Fibroblast of skin of scalp (primary cell): Measurements from ENCODE around the gene ZBTB26. TPM values are rescaled to one million over a fixed set of nuclear protein-coding genes. Genes with fewer than 3 reads are reported as not detected.
A peak's percentile ranks its signal among the peaks of the same experiment; 100 is the strongest.

ENCODE experiments used
- DNase-seq: peaks from one replicate; pipeline ENCODE4 v3.0.0-alpha.2; 2013
- polyA plus RNA-seq, 2 experiments: library from polyadenylated mRNA; unstranded; fragments of 120-200 nt; gene quantifications; one replicate each; pipeline ENCODE4 v1.2.1, GENCODE V29; 2013; ENCODE audit not compliant: insufficient read length in 2 of 2

ZBTB26 gene, protein sequence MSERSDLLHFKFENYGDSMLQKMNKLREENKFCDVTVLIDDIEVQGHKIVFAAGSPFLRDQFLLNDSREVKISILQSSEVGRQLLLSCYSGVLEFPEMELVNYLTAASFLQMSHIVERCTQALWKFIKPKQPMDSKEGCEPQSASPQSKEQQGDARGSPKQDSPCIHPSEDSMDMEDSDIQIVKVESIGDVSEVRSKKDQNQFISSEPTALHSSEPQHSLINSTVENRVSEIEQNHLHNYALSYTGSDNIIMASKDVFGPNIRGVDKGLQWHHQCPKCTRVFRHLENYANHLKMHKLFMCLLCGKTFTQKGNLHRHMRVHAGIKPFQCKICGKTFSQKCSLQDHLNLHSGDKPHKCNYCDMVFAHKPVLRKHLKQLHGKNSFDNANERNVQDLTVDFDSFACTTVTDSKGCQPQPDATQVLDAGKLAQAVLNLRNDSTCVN
- polyA plus RNA-seq (2013, experiment 1 of 2; ENCODE audit: insufficient read length): 4.8 TPM
- polyA plus RNA-seq (2013, experiment 2 of 2; ENCODE audit: insufficient read length): 5.2 TPM

DNA sequence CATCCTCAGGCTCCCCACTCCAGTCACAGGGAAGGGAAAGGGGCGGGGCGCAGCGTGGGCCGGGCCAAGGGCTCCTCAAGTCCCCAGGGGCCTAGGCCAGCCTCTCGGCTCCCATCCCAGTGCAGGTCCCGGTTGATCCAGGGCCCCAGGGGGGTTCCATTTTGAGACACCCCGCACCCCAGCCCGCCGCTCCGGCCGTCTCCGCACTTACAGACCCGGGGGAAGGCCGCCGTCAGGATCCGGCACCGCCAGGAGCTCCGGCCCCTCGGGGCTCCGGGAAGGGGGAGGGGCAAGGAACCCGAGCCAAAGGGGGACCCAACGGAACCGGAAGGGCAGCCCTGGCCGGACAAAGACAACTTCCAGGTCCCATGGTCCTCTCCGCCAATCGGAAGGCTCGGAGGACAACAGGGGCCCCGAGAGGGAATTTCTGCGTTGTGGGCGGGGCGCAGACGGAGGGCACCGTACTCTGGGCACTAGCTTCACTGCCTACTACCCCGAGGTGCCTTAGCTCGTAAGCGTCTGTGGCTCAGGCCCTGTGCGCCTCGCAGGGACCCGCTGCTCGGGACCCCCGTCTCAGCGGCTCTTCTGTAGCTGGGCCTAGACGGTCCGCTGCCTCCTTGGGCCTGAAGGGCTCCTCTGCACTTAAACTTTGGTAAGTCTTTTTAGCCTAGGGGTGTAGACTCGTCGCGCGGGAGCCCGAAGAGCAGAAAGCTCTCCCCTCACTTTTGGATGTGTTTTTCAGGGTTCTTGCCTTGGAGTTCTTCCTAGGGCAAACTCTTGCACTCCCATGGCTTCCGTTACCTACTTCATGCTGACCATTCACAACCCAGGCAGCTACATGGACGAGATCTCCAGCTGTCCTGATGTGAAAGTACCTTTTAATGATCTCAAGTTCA, at the start of gene ZBTB26:
ZBTB26 (minus strand) TSS at position 287 of the 896 bp plus-strand sequence. CDS start 11,578 bp downstream, outside the sequence.
- peak; percentile 95 for DNase-seq

DNA sequence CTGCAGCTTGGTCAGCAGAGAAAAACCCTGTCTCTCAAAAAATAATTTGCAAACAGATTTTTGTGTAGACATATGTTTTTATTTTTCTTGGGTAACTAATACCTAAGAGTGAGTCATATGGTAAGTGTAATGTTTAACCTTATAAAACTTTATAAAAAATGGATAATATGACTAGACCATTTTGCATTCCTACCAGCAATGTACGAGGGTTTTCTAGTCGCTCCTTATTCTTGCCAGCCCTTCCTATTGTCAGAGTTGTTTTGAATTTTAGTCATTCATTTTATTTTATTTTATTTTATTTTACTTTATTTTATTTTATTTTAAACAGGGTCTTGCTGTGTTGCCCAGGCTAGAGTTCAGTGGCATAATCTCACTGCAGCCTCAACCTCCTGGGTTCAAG, 47.3 kb upstream of the ZBTB26 start:
- no peak for DNase-seq

DNA sequence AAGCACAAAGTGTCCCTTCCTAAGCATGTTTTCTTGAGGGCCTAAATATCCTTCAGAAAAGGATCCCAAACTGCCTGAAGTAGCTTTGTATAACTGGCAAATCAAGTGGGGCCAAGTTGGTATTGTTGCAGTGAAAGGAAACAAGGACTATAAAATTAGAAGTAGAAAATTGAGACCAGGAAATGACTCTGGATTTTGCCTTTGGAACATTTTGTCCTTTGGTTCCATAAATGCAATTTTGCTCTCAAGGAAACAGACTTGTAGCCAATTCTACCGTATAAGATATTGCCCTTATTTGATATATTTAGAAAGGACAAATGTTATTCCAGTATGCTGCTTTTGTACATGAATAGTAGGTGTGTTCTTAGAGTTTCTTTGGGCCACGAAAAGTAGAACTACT, 43.9 kb upstream of the ZBTB26 start:
- no peak for DNase-seq

DNA sequence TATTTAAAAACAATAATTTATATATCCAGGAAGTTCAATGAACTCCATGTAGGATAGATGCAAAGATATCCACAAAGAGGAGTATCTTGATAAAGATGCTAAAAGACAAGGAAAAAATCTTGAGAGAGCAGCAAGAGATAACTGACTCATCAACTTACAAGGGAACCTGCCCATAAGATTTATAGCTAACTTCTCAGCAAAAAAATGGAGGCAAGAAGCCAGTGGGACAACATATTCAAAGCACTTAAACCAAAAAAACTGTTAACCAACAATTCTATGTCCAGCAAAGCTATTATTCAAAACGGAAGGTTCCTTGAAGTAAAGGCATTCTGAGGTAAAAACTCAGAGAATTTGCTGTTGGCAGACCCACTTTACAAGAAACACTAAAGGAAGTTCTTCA, 29.8 kb upstream of the ZBTB26 start:
- no peak for DNase-seq

DNA sequence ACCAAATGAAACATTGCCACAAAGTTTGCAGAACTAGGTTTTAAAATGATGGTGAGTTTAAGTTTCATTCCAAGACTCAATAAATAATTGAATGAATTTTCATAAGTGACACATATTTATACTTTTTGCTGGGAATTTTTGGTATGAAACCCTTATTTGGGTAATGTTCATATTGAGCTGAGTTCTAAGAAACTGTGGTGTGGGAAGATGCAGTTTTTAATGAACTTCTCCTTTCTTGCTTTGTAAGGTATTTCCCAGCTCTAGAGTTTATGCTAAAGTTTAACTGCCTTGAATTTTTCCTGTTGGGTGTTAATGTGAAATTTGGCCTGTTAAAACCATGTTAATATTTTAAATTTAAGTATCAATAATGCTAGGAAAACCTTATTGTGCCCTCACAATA, 24.6 kb upstream of the ZBTB26 start:
- no peak for DNase-seq

DNA sequence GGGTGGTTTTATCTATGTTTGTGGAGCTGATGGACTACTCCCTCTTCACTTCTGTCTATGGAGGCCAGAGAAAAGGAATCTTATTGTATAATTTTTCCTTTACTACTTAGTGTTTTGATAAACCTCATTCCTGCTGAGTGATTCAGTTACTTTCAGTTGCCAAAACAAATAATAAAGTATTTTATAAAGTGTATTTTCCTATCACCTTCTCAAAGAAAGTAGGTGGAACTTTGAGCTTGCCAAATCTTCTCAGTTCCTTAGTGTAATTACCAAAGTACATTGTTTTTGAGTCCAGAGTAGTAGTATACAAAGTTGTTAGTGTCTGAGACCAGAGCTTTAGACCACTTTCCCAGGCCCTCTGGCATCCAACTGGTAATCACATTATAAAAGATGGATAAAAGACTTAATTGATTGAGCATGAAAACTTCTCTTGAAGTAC, 23.0 kb upstream of the ZBTB26 start:
- DNase-seq: peak; percentile 36

DNA sequence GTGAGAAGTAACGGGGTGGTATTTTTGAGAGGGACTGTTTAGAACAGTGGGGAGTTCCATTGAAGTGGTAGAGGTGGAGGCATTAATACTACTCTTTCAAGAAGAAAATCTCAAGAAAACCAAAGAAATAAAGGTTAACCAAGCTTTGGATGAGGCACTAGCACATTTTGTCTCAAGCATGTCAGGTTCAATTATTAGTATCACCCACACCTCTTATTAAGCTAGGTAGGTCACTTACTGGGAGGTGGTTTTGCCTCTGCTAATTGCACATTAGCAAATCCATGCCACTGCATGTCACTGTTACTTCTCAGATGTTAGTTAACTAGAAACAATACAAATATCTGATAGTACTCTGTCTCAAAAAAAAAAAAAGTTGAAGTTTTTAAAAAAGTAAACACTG, 19.7 kb upstream of the ZBTB26 start:
- no peak for DNase-seq

DNA sequence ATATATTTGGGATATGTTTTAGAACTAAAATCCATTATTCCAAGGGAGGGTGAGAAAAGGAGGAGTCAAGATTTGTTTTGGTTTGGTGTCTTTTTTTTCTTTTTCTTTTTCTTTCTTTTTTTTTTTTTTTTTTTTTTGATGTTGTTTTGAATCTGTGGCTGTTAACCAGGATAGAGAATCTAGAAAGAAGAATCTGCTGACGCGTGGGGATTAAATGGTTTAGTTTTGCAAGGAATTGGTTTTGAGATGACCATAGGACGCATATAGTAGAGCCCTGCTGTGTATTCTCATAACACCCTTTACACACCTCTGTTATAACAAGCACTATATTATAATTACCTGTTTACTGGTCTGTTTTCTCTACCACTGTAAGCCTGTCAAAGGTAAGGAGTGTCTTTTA, 19.0 kb upstream of the ZBTB26 start:
- DNase-seq: no peak

DNA sequence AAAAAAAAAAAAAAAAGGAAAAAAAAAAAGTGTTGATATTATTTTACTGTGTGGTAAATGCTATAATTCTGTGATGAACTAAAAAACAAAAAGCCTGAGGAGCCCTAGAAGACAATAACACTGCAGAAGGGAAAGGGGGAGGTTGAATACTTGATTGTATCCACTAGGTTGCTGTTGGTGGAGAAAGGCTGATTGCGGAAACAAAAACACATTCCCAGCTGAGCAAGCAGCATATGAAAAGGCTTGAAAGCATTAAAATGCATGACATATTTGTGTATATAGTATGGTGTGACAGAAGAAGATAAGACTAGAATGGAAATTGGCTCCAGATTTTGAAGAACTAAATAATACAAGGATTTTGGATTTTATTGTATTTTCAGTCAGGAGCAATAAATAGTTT, 18.4 kb upstream of the ZBTB26 start:
- DNase-seq: peak; percentile 33

DNA sequence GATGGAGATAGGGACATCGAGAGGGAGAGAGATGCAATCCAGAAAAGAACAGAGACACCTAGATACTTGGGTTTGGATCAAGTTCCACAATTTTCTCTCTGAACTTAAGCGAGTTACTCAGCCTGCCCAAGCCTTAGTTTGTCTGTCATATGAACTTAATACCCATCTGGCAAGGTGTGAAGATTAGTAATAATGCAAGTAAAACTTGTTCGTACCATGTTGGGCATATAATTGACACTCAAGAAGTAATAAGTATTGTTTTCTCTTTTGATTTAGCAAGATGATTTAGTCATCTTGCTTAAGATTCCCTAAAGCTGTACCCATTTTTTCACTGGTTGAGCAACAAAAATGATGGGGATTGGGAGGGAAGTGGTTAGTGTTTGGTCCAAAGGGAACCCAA, 17.0 kb upstream of the ZBTB26 start:
- DNase-seq: no peak

DNA sequence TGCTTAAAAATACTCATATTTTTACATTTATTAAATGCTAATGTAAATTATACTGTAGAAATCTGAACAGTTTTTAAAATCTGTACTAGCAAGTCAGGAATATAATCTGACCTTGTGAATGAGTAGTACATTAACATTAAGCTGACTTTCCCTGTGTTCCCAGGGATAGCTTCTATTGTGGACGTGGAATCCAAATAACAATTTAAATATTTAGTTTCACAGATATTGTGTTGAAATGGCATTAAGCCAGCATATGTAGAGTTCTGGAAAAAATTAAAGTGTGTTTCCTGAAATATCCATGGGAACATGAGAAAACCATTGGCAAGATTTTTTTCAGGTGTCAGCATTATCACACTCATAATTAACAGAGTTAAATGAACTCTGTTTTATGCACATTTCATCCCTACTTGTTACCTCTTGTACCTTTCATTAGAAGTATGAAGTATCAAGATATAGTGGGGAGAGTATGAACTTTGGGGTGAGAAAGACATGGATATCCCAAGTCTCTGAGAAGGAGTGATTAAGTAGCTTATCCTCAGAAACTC, 15.2 kb upstream of the ZBTB26 start:
- no peak for DNase-seq

DNA sequence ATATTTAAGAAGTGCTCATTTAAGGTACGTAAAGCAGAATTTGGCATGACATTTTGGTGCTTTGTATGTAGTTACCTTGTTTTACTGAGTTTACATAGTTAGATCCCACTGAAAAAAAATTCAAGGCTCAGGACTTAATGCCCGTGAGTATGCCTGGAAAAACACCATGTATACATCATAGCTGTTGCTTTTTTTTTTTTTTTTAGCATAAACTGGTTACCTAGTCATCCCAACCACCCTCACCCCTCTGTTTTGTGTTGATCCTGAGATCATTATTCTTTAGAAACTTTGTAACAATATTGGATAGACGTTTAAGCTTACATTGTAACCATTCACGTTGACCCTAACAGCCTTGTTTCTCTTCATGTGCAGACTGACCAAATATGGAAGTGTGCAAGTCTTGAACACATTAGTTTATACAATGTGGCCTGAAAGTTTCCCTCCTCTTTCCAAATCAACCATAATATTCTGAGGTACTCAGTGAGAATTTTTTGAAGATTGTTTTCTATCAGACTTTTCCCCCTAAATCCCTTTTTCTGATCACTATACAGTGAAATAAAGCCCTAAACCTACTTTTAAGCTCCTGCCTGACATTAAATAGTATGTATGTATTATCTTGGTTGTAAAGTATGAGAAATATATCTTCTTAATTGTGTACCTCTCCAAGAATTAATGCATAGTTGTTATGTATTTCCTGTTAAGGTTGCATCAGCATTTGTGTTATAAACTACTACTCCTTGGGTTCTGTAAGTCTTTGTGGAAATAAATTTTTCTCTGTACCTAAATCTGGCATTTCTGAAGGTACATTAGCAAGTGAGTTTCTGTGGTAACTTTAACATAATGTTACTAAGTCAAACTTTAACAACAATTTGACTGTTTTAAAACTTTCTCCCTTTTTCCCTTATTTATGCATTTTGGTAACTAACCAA, 13.9 kb upstream of the ZBTB26 start:
- peak; percentile 30 for DNase-seq

DNA sequence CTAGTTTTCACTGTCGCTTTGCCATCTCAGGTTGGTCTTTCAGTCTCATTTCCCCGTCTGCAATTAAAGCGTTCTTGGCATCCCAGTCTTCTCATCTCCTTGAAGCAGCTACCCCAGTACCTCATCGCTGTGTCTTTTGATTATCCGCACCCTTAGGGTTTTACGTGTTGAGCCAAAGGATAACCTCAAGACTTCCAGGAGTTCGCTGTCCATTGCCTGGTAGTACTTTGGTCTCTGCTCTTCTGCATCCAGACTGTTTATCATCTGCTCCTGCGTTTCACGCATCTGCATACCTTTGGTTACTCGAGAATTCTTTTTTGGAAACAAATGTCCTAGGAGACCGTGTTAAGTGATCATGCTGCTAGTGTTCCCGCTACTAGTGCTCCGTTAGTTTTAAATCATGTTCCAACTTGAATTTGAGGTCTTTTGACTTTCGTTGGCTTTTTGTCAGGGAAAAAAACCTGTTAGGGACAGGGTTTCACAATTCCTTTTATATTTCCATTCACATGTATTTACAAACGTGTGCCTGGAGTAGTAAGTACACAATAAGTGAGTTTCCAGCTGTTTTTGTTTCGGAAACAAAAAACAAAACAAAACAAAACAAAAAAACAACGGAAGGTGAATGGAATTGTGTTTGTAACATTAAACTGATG, 10.4 kb upstream of the ZBTB26 start:
- peak; percentile 38 for DNase-seq

DNA sequence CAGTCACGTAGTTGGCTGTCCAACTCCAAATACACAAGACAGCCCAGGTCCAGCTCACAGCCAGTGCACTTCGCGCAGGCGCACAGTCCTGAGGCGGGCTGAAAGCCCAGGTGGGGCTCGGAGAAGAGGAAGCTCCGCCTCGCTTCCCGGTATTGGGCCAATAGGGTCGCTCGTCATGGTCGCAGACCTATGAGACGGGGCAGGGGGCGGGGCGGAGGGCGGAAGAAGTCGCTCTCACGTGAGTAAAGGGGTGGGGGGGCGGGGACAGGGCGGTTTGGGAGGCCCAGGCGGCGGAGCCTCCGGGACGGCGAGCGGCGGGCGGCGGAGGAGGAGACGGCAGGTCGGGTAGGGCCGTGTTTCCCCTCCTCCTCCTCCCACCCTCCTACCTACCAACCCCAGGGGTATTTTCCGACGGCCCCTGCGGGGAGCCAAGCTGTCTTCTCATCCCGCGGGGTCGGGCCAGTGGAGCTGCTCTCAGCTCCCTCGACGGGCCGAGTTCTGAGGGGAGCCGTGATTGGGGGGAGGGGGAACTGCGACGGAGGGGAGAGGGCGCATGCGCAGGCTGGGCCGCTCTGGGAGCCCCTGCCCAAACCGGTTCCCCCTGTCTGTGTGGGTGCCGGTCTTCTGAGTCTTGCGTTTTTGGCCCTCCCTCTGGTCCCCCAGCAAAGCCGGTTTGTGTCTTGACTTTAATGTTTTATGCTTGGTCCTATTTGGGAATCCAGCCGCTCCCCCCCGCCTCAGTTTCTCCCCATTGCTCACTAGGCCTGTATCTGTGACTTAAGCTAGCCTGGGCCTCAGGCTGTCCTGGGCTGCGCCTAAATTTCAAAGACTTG, 9.7 kb upstream of the ZBTB26 start, which contains the start of gene RABGAP1:
RABGAP1 (plus strand) TSS at position 272 of the 833 bp plus-strand sequence. CDS start 16,040 bp downstream, outside the sequence.
- DNase-seq: peak; percentile 98

DNA sequence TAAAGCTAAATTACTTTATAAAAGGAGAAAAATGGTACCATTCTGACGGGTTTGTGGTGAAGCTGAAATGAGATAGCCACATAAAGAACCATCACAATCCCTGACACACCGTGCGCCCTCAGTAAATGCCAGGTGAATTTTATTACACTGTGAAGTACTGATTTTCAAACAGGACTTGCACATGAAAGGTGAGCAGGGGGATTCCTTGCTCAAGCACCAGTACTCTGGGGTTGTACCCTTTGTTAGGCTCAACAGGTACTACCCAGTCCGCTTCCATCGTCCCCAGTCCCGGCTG, 9.1 kb upstream of the ZBTB26 start:
- DNase-seq: no peak

DNA sequence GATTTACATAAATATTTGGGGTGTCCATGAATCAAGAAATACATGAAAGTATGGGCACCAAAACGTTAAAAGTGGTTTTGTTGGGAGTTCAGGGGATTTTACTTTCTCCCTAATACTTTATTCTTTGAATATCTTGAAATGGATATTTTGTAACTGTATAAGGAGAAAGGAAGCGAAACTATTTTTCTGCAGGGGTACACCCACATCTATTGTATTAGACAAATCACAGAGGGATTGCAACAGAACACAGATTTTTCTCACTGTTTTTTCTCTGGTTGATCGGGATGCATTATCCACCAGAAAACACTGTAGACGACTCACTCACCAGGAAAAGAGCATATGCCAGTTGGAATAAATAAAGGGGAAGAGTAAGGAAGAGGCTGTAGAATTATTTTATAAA, 8.3 kb upstream of the ZBTB26 start:
- DNase-seq: no peak

DNA sequence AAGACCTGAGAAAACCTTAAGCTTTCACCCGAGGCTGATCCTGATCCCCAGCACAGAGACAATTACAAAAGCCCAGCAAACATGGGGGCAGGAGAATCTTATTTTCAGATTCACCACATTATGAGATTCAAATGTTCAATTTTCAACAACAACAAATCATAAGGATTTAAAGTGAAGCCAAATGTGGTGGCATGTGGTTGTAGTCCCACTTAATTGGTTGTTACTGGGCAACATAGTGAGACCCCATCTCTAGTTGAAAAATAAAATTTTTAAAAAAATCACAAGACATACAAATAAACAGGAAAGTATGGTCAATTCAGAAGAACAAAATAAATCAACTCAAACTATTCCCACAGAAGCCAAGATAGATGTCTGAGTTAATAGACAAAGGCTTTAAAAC, 5.6 kb upstream of the ZBTB26 start:
- DNase-seq: no peak

DNA sequence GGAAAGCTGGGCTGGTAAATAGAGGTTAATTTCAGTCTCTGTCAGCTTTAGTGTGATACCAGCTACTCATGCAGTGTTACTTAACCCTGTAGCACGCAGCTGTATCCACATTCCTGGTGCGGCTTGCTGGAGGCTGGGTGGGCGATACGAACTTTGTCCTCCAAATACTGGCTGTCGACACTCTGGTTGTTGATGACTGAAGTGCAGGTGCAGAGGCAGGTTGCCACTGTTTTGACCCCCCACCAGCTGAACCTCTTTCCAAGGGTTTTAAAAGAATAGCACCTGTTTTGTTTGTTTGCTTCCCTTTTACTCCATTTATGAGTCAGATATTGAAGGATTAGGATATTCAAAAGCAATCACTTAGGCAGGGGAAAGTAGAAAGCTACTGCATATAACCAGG, 5.2 kb upstream of the ZBTB26 start:
- DNase-seq: no peak

DNA sequence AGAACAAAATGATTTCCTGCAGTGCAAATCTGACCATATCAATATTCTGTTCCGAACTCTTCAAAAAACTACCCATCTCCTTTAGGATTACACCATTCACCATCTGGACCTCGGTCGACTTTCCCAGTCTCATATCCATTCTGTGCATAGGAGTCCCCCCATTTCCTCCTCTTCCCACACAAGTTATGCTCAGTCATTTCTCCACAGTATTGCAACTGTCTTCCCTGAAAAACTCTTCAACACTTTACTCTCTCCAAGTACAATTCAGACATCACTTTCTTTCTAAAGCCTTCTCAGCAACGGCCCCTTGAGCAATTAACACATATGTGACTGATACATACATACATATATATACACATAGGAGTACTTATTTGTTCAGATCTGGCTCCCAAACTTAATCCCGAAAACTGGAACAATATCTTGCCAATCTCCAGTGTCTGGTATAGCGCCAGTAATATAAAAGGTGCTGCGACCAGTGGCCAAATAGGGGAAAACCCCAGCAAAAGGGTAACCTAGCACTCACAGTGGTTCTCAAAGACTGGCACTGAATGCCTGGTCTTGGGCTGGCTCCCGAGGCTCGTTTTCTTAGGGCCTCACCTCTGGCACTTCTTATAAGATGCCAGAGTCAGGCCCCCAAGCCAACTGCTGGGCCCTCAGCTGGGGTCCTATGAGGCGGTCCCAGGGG, 629 bp downstream of the ZBTB26 start:
- no peak for DNase-seq

DNA sequence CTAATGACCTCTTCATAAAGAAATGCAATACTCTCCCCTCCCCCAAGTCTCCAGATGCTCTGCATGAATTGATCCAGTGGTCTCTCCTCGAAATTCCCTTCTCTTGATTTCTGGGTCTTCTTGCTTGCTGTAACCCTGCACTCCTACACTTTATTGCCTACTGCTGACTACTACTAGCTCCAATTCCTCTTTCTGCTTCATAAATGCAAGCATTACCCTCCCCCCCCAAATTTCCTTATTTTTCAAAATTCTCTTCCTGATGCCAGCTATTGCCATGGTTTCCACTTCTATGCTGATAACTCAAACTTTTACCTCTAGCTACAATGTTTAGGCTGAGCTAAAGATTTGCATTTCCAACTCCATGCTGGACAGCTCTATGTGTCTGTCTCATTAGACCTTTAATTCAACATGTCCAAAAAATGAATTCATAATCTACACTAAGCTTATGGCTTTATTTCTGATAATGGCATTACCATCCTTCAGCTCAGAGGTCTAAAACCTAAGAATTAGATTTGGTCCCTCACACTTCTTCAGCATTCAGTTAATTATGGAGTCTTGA, 1.4 kb downstream of the ZBTB26 start:
- no peak for DNase-seq
